HepG2 (cell line): ENCODE results near the gene TSEN34. TPM values are rescaled to one million over a fixed set of nuclear protein-coding genes. Genes with fewer than 3 reads are reported as not detected.

Experiments used
- ATAC-seq: fragments of 200-7000 bp; cut with Tn5 transposase; 3 replicates; pipeline ENCODE4 v1.9.1; 2020; ENCODE audit warnings: mild to moderate bottlenecking, moderate library complexity
- BruUV-seq: library from RNA; stranded (reverse); fragments of 400-500 nt; replicated peaks from 2 replicates; lab custom pipeline; 2021; lab: Mats Ljungman, UMichigan
- CTCF ChIA-PET: fragments of 300-600 bp; formaldehyde crosslinking; extraction: SDS; loops from one replicate; lab custom pipeline; 2021; ENCODE audit warnings: low total read pairs, inconsistent platforms, low intra/inter-chr PET ratio; lab: Yijun Ruan, JAX
- POLR2A ChIA-PET: fragments of 350-600 bp; sonication (Branson Sonifier 250); formaldehyde crosslinking; loops from one replicate; lab custom pipeline; 2020; ENCODE audit warnings: antibody characterized with exemption, inconsistent platforms; lab: Yijun Ruan, JAX
- DNase-seq: peaks from one replicate; pipeline ENCODE4 v3.0.0-alpha.2; 2015; ENCODE audit warnings: low spot score
- FAIRE-seq: peaks from 3 replicates; lab custom pipeline; 2011; peaks lifted over from hg19 to GRCh38; lab: Jason Lieb, UNC
- H2AFZ ChIP-seq: one replicate; pipeline ENCODE4 v1.6.1; 2011; ENCODE audit warnings: low read length, inconsistent platforms
- H3K27ac ChIP-seq: fragments of 300-600 bp; 3 replicates; pipeline ENCODE4 v1.8.0; 2011; ENCODE audit warnings: mixed run types, mild to moderate bottlenecking, mixed read lengths, low read length, inconsistent platforms; ENCODE audit not compliant: insufficient read depth; ENCODE audit errors: extremely low read length
- H3K27me3 ChIP-seq, 2 experiments: fragments of 200-600 bp in 1 of 2; 2 replicates in 1 of 2; 3 replicates in 1 of 2; pipeline versions ENCODE4 v1.6.0 to v1.8.0; 2011; ENCODE audit warnings: low read length in 2 of 2, mild to moderate bottlenecking in 2 of 2, moderate library complexity in 2 of 2, inconsistent platforms in 1 of 2; ENCODE audit not compliant: insufficient read depth in 2 of 2, control insufficient read depth in 1 of 2
- H3K36me3 ChIP-seq, 2 experiments: fragments of 200-600 bp in 1 of 2; replicated peaks in 1 of 2; 2 replicates in 1 of 2; 3 replicates in 1 of 2; pipeline versions ENCODE4 v1.5.1 to v1.8.0; 2011; ENCODE audit warnings: low read length in 2 of 2, inconsistent platforms in 1 of 2; ENCODE audit not compliant: insufficient read depth in 2 of 2, control insufficient read depth in 1 of 2
- H3K4me1 ChIP-seq: 2 replicates; pipeline ENCODE4 v1.5.1; 2012; ENCODE audit warnings: low read length, inconsistent platforms; ENCODE audit not compliant: insufficient read depth
- H3K4me2 ChIP-seq: 2 replicates; pipeline ENCODE4 v1.6.0; 2011; ENCODE audit warnings: low read depth, low read length, inconsistent platforms
- H3K4me3 ChIP-seq, 3 experiments: fragments of 200-600 bp in 1 of 3; sonication (generic), shearing (Covaris generic) in 1 of 3; replicated peaks in 1 of 3; 2 replicates each; pipeline ENCODE4 v1.5.1; 2011 to 2016; ENCODE audit warnings: low read length in 3 of 3, inconsistent platforms in 2 of 3, low read depth in 2 of 3, mild to moderate bottlenecking in 2 of 3, control low read depth in 1 of 3, mixed read lengths in 1 of 3; ENCODE audit not compliant: insufficient read depth in 1 of 3
- H3K79me2 ChIP-seq: one replicate; pipeline ENCODE4 v1.6.1; 2011; ENCODE audit warnings: low read length, inconsistent platforms; ENCODE audit not compliant: insufficient read depth
- H3K9ac ChIP-seq: 2 replicates; pipeline ENCODE4 v1.6.0; 2011; ENCODE audit warnings: mild to moderate bottlenecking, low read depth, low read length, inconsistent platforms; ENCODE audit not compliant: insufficient read depth
- H3K9me3 ChIP-seq: 2 replicates; pipeline ENCODE4 v1.5.1; 2012; ENCODE audit warnings: mild to moderate bottlenecking, low read length
- H4K20me1 ChIP-seq: 2 replicates; pipeline ENCODE4 v1.6.0; 2011; ENCODE audit warnings: inconsistent platforms, mild to moderate bottlenecking, low read length, moderate library complexity; ENCODE audit not compliant: insufficient read depth
- AGO1 ChIP-seq: fragments of 200-400 bp; formaldehyde crosslinking; IDR thresholded peaks from 2 replicates; pipeline ENCODE4 v1.6.1; 2017; ENCODE audit warnings: mild to moderate bottlenecking, low read depth, low read length, moderate library complexity; ENCODE audit not compliant: poor library complexity, severe bottlenecking
- CENPX ChIP-seq: sonication (generic); formaldehyde crosslinking; IDR thresholded peaks from 2 replicates; pipeline ENCODE4 v1.9.0; 2021; ENCODE audit warnings: mild to moderate bottlenecking, missing genetic modification reagents, moderate library complexity
- GTF3A ChIP-seq: sonication (generic); formaldehyde crosslinking; conservative IDR thresholded peaks from 2 replicates; pipeline ENCODE4 v1.4.0; 2020; ENCODE audit warnings: mild to moderate bottlenecking, missing genetic modification reagents
- HDAC1 ChIP-seq: sonication (generic); formaldehyde crosslinking; IDR thresholded peaks from 2 replicates; pipeline ENCODE4 v1.5.1; 2020; ENCODE audit warnings: mild to moderate bottlenecking, missing genetic modification reagents
- HNF4G ChIP-seq, 2 experiments: sonication (generic) in 1 of 2; formaldehyde crosslinking in 1 of 2; IDR thresholded peaks; 2 replicates each; pipeline versions ENCODE4 v1.4.0 to v1.6.1; 2011 to 2020; ENCODE audit warnings: borderline replicate concordance in 2 of 2, low read depth in 2 of 2, mild to moderate bottlenecking in 2 of 2, low read length in 1 of 2, missing genetic modification reagents in 1 of 2, moderate library complexity in 1 of 2
- HNRNPLL ChIP-seq: fragments of 200-400 bp; formaldehyde crosslinking; IDR thresholded peaks from 2 replicates; pipeline ENCODE4 v1.6.1; 2017; ENCODE audit warnings: mild to moderate bottlenecking, low read depth, low read length; ENCODE audit not compliant: poor library complexity, severe bottlenecking
- KLF6 ChIP-seq: IDR thresholded peaks from 2 replicates; pipeline ENCODE4 v1.8.0; 2016; ENCODE audit warnings: missing biosample characterization, missing genetic modification reagents
- MYPOP ChIP-seq: sonication (generic); formaldehyde crosslinking; IDR thresholded peaks from 2 replicates; pipeline ENCODE4 v1.8.1; 2023; ENCODE audit warnings: mild to moderate bottlenecking, moderate library complexity, missing genetic modification reagents
- NFRKB ChIP-seq: fragments of 450-650 bp; IDR thresholded peaks from 2 replicates; pipeline ENCODE4 v1.6.1; 2017
- POLR2G ChIP-seq: fragments of 200-400 bp; formaldehyde crosslinking; IDR thresholded peaks from 2 replicates; pipeline ENCODE4 v1.6.1; 2018; ENCODE audit warnings: mild to moderate bottlenecking, low read depth, low read length, moderate library complexity
- RBFOX2 ChIP-seq: fragments of 200-400 bp; formaldehyde crosslinking; IDR thresholded peaks from 2 replicates; pipeline ENCODE4 v1.6.1; 2017; ENCODE audit warnings: low read depth, mild to moderate bottlenecking, low read length
- RFXAP ChIP-seq: sonication (generic); formaldehyde crosslinking; IDR thresholded peaks from 2 replicates; pipeline ENCODE4 v1.4.0; 2020; ENCODE audit warnings: missing genetic modification reagents, borderline replicate concordance
- SALL1 ChIP-seq: sonication (generic); formaldehyde crosslinking; IDR thresholded peaks from 2 replicates; pipeline ENCODE4 v1.8.0; 2022; ENCODE audit warnings: mild to moderate bottlenecking, missing genetic modification reagents
- SKI ChIP-seq: fragments of 450-650 bp; IDR thresholded peaks from one replicate; pipeline ENCODE4 v1.6.1; 2018; ENCODE audit warnings: mild to moderate bottlenecking; ENCODE audit not compliant: partially characterized antibody
- TAF15 ChIP-seq: fragments of 200-400 bp; formaldehyde crosslinking; IDR thresholded peaks from one replicate; pipeline ENCODE4 v1.6.1; 2018; ENCODE audit warnings: mild to moderate bottlenecking, low read depth, low read length; ENCODE audit not compliant: poor library complexity, severe bottlenecking
- ZNF10 ChIP-seq: sonication (generic); formaldehyde crosslinking; IDR thresholded peaks from 2 replicates; pipeline ENCODE4 v1.4.0; 2020; ENCODE audit warnings: mild to moderate bottlenecking, low read depth, missing genetic modification reagents, borderline replicate concordance
- ZNF224 ChIP-seq: sonication (generic); formaldehyde crosslinking; IDR thresholded peaks from 2 replicates; pipeline ENCODE4 v1.5.0; 2020; ENCODE audit warnings: mild to moderate bottlenecking, missing genetic modification reagents
- ZNF232 ChIP-seq: sonication (generic); formaldehyde crosslinking; IDR thresholded peaks from 2 replicates; pipeline ENCODE4 v1.4.0; 2020; ENCODE audit warnings: missing genetic modification reagents, borderline replicate concordance
- ZNF317 ChIP-seq: sonication (generic); formaldehyde crosslinking; IDR thresholded peaks from 2 replicates; pipeline ENCODE4 v1.5.0; 2020; ENCODE audit warnings: mild to moderate bottlenecking, missing genetic modification reagents
- ZNF350 ChIP-seq: sonication (generic); formaldehyde crosslinking; IDR thresholded peaks from 2 replicates; pipeline ENCODE4 v1.4.0; 2020; ENCODE audit warnings: mild to moderate bottlenecking, low read depth, missing genetic modification reagents, borderline replicate concordance
- ZNF619 ChIP-seq: sonication (generic); formaldehyde crosslinking; IDR thresholded peaks from 2 replicates; pipeline ENCODE4 v1.4.0; 2020; ENCODE audit warnings: mild to moderate bottlenecking, missing genetic modification reagents
- ZNF891 ChIP-seq: sonication (generic); formaldehyde crosslinking; IDR thresholded peaks from 2 replicates; pipeline ENCODE4 v1.5.0; 2020; ENCODE audit warnings: mild to moderate bottlenecking, missing genetic modification reagents
- WGBS: methylation state at CpG from one replicate; pipeline ENCODE4 v1.1.6; 2017; ENCODE audit warnings: low lambda C conversion rate; 5-methylcytosine and 5-hydroxymethylcytosine counted together
- in situ Hi-C: cut with HindIII; loops from 2 replicates; pipeline ENCODE4 v1.10.0; 2017; ENCODE audit warnings: low pct_unique_long_range_greater_than_20kb; ENCODE audit not compliant: extremely low pct_ligation_motif_present
- intact Hi-C: fragments of 100-400 bp; cut with micrococcal nuclease; formaldehyde crosslinking; loops from one replicate; pipeline ENCODE4 v1.10.0; 2022; ENCODE audit not compliant: unreplicated experiment
- polyA plus RNA-seq, 8 experiments: library from polyadenylated mRNA; depleted of rRNA in 3 of 8; stranded (reverse) in 7 of 8; unstranded in 1 of 8; fragments of >200 nt; fragmentation: Illumina TruSeq in 4 of 8; extraction: Trizol in 4 of 8; gene quantifications; 2 replicates each; pipeline versions ENCODE4 v1.2.1 to v1.2.3, GENCODE V29; 2011 to 2016; ENCODE audit warnings: low read depth in 4 of 8, missing spikeins in 1 of 8, mixed read lengths in 1 of 8; ENCODE audit not compliant: insufficient read depth in 1 of 8
- total RNA-seq, 5 experiments: library from RNA; depleted of rRNA; stranded (reverse); fragments of >200 nt; fragmentation: Illumina TruSeq; extraction: Trizol; gene quantifications; 2 replicates each; pipeline ENCODE4 v1.2.3, GENCODE V29; 2016; ENCODE audit warnings: low read depth in 1 of 5
- TF ChIP-seq, protein P1 (sequence below): sonication (generic); formaldehyde crosslinking; IDR thresholded peaks from 2 replicates; pipeline ENCODE4 v1.4.0; 2020; ENCODE audit warnings: missing genetic modification reagents

TSEN34 gene
- total and polyA plus RNA-seq, 2 of the 13 experiments (the other 11 are each of a cell fraction or from before 2014, with no cell fraction given), result 55.1 to 65.4 TPM

GRCh38 chr19:54155694-54156093, 35.4 kb upstream of the TSEN34 start:
- ChIA-PET CTCF (no interaction called here), POLR2A (interaction anchor here (0.8 to 2.1 kb wide), 3 partner anchors 19 to 35 kb away, joined by 3 to 10 read pairs (median 3); partner anchors contain the start of genes CNOT3, MBOAT7 and TSEN34)
- 99% methylated on average over 17 of the region's 19 CpGs for WGBS
- Histone ChIP-seq H3K9me3 (no peaks in the 10 kb centered on the region), H3K4me3 (no peak overlapping the region), H3K79me2 (peaks cover 10% of the 10 kb centered on the region), H3K36me3 (peaks cover 24 to 70% of the 10 kb centered on the region in 2 experiments), H2AFZ (no peak overlapping the region), H3K4me1 (peaks cover 13% of the 10 kb centered on the region), H3K27me3 (no peaks in the 10 kb centered on the region; a peak in 1 of 5 replicates), H4K20me1 (no peaks in the 10 kb centered on the region), H3K27ac (no peak overlapping the region), H3K9ac (no peak overlapping the region), H3K4me2 (no peak overlapping the region)
- in situ Hi-C loops (no loop called here), intact Hi-C loops (no loop called here)
- FAIRE-seq, result no peak
- no peak for DNase-seq
- BruUV-seq, result no TSS peak
- no peak for ATAC-seq
- TF ChIP-seq SKI, result no peak
- no peak for TF ChIP-seq HNRNPLL
- peak; percentile 73 for TF ChIP-seq RBFOX2
- no peak for TF ChIP-seq RFXAP (CRISPR knock-in tag)
- TF ChIP-seq, protein P1, sequence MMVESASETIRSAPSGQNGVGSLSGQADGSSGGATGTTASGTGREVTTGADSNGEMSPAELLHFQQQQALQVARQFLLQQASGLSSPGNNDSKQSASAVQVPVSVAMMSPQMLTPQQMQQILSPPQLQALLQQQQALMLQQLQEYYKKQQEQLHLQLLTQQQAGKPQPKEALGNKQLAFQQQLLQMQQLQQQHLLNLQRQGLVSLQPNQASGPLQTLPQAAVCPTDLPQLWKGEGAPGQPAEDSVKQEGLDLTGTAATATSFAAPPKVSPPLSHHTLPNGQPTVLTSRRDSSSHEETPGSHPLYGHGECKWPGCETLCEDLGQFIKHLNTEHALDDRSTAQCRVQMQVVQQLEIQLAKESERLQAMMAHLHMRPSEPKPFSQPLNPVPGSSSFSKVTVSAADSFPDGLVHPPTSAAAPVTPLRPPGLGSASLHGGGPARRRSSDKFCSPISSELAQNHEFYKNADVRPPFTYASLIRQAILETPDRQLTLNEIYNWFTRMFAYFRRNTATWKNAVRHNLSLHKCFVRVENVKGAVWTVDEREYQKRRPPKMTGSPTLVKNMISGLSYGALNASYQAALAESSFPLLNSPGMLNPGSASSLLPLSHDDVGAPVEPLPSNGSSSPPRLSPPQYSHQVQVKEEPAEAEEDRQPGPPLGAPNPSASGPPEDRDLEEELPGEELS (CRISPR knock-in tag), result no peak
- TF ChIP-seq POLR2G, result peak; percentile 42; the same call in 1 of the 2 replicates
- peak; percentile 50 for TF ChIP-seq AGO1
- TF ChIP-seq ZNF224 (CRISPR knock-in tag), result no peak
- no peak for TF ChIP-seq ZNF232
- no peak for TF ChIP-seq NFRKB
- TF ChIP-seq TAF15, result peak; percentile 70
- no peak for TF ChIP-seq ZNF891 (CRISPR knock-in tag)
- TF ChIP-seq ZNF619 (CRISPR knock-in tag), result no peak
- TF ChIP-seq ZNF350 (CRISPR knock-in tag), result no peak
- no peak for TF ChIP-seq ZNF317 (CRISPR knock-in tag)
- no peak for TF ChIP-seq HNF4G (IDR thresholded peaks at IDR 0.05; ENCODE audit: borderline replicate concordance, low read depth, low read length)
- TF ChIP-seq HNF4G (CRISPR knock-in tag; IDR thresholded peaks at IDR 0.05; ENCODE audit: borderline replicate concordance, low read depth), result no peak
- no peak for TF ChIP-seq SALL1 (CRISPR knock-in tag)
- no peak for TF ChIP-seq GTF3A (CRISPR knock-in tag)
- TF ChIP-seq HDAC1 (CRISPR knock-in tag), result no peak
- TF ChIP-seq MYPOP (CRISPR knock-in tag), result no peak
- no peak for TF ChIP-seq CENPX (CRISPR knock-in tag)
- TF ChIP-seq ZNF10 (CRISPR knock-in tag), result no peak
- no peak for TF ChIP-seq KLF6
